Activated T-cell treated with anti-CD3 and anti-CD28 coated beads for 1 hour (primary cell): ENCODE measurements around the gene KIAA1143.
A peak's percentile ranks its signal among the peaks of the same experiment; 100 is the strongest.

ENCODE experiments used
- DNase-seq: peaks from one replicate; pipeline ENCODE4 v3.0.0-alpha.2; 2020; ENCODE audit warnings: low read depth

KIAA1143 gene

GRCh38 chr3:44761424-44762169 is at the start of gene KIAA1143, which contains the start of gene KIF15:
Gene KIAA1143, minus strand, starts transcription at chr3:44761619. Its CDS starts 17 bp downstream, at chr3:44761602.
Gene KIF15, plus strand, starts transcription at chr3:44761794. Its CDS starts 72 bp downstream, at chr3:44761866.
- peak; percentile 96 for DNase-seq

- no peak for DNase-seq
These were observed 44.5 kb upstream of the KIAA1143 start for GRCh38 chr3:44805960-44806359.

DNA sequence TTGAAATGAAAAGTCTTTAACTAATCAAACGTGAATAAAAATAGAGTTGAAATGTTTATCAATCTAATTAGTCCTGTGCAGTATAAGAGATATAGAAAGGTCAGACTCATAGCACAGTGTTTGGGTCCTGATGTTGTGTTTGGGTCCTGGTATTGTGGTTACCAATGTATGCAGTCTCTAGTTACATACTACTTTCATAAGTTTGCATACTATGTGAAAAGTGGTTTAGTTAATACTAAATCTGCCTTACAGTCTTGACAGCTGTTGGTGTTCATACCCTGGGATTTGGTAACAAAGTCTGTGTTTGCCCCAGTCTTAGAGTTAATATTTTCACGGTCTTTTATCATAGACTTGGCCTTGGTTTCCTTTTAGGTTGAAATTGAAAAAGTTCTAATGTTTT is 41.9 kb upstream of the KIAA1143 start:
- no peak for DNase-seq

DNA sequence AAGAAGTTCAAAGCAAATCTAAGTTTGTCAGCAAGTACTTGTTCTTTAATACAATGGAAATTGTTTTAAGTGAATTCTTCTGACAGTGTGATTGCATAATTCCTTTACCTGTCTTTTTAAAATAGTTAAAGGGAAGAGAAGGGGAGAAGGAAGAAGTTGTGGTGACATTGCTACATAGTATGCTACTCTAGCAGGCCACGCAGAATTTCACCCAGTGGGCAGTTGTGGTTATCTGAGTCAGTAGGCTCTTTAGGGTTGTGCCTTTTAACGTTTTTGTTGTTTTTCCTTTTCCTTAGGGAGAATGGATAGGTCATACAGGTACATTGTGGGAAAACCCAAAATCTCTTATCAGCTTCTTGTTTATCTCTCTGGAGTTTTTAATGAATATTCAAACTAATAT is 40.6 kb upstream of the KIAA1143 start:
- DNase-seq, result no peak

DNA sequence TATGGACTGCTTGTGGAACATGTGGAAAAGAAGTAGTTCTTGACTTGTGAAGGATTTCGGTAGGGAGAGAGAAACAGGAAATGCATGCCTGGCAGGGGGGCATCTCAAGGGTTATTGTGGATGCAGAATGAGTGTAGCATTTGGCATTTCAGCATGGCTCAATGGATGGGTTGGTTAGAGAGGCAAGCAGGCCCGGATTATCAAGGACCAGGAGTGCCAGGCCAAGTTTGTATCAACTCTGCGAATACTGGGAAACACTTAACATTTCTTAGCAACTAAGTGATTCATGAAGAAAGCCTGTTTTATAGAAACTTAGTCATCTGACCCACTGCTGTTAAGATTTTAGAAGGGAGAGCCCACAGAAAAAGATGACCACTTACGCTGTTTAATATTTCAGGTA is 33.8 kb upstream of the KIAA1143 start:
- DNase-seq, result no peak

- no peak for DNase-seq
These were observed 21.5 kb upstream of the KIAA1143 start for GRCh38 chr3:44782891-44783290.

GRCh38 chr3:44772099-44772442 is 10.7 kb upstream of the KIAA1143 start:
- DNase-seq, result no peak

DNA sequence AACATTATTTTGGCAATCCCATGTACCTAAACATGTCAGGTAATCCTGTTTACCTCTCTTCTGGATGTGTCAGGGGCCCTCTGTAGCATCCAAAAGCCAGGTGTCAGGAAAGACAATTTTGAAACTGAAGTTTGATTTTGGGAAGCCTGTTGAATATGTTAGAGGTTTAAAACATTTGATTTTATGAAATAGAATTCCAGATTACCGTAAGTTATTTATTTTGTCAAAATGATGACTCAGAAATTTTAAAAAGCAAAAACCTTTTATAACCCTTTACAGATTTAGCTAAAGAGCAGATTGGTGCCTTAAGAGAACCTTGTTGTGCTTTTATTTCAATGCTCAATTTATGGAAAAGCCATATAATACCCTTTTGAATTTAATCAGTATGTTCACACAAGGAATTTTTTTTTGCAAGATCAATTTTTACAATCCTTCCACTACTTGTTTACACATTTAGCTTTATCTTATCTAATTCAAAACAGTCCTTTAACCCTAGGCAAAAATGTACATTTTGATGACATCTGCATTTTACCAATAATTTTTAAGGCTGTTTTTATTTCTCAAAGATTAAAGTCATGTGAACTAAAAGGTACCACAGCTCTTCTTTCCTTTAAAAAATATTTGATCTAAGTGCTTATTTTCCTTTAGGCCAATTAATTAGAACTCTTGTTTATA is 10.1 kb upstream of the KIAA1143 start:
- no peak for DNase-seq

- no peak for DNase-seq
These were observed 2.8 kb upstream of the KIAA1143 start for GRCh38 chr3:44764248-44764647.

DNA sequence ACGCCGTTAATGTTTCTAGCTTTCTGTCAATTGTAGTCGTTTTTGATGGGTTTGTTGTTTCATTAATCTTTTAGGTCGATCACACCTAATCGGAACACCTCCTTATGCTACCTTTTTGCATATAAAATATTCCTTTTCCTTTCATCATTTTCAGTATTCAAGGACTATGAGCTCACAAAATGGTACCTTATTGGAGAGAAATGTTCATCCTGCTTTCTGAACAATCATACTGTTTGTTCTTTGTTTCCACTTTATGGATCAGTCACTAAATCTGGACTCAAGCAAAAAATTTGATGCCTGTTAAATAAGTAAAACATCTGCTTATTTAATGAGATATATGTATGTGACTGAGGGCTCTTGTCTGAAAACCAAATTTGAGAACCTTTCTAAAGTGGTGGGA is 1.3 kb upstream of the KIAA1143 start:
- no peak for DNase-seq

DNA sequence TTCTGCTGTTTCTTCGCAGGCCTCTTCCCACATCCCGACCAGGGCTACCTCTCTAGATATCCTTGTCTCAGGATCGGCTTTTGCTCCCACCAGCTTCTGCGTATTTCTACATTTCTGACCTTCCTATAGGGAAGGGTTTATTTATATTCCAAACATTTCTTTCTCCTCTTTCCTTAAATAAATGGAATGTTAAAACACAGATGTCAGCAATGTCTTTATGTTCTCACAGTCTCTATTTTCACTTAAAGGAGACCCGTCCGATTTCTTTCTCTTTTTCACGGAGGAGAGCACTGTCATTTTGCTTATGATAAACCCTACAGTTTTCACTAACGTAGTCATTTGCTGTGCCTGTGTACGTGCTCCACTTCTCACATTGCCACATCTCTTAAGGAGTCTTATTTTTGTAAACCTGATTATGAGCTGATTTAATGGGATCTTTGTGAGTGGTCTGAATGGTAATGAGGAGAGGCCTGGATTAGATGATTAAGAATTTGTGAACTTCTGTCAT is 805 bp upstream of the KIAA1143 start:
- no peak for DNase-seq

GRCh38 chr3:44761101-44761423 is 357 bp downstream of the KIAA1143 start:
- DNase-seq, result no peak

DNA sequence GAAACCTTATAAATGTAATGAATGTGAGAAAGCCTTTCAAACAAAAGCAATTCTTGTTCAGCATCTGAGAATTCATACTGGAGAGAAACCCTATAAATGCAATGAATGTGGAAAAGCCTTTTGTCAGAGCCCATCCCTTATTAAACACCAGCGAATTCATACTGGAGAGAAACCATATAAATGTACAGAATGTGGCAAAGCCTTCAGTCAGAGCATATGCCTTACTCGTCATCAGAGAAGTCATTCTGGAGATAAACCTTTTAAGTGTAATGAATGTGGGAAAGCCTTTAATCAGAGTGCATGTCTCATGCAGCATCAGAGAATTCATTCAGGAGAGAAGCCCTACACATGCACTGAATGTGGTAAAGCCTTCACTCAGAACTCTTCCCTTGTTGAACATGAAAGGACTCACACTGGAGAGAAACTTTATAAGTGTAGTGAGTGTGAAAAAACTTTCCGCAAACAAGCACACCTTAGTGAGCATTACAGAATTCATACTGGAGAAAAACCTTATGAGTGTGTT is 26.7 kb downstream of the KIAA1143 start:
- no peak for DNase-seq

DNA sequence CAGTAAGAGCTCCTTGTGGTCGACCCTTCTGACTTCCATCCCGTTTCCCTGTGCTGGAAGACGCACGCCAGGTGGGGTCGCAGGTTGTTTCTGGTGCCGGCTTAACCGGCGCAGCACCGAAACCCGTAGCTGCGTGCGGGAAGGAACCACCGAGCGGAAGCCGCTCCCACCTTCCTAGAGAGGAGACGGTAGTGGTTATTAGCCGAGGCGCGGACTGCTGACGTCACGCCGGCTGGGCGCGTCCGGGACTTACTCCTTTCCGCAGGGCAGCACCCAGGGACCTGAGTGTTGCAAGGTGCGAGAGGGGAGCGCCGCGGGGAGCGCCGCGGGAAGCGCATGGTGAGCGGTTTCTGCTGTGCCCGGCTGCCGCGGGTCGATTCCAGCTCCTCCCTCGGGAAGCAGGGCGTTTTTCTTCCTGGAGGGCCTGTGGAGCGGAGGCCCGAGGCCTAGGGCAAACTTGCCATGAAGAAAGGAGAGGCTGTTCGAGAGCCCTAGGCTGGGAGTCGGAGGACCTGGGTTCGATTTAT is 32.0 kb downstream of the KIAA1143 start, which contains the start of gene ZNF501:
ZNF501 (plus strand) TSS at position 252 of the 527 bp plus-strand sequence. CDS start 4,787 bp downstream, outside the sequence.
- DNase-seq, result peak; percentile 73

GRCh38 chr3:44722103-44722401 is 39.4 kb downstream of the KIAA1143 start:
- DNase-seq, result no peak

- DNase-seq, result no peak
These were observed 40.0 kb downstream of the KIAA1143 start for GRCh38 chr3:44721231-44722102.

- peak; percentile 47 for DNase-seq
These were observed 48.9 kb downstream of the KIAA1143 start, which contains the start of gene ZNF502 for GRCh38 chr3:44712455-44713075. Gene ZNF502, plus strand, starts transcription at chr3:44712660. Its CDS starts 7,602 bp downstream, at chr3:44720262.
